Measurements from ENCODE around the gene MZB1.

The MZB1 gene, protein sequence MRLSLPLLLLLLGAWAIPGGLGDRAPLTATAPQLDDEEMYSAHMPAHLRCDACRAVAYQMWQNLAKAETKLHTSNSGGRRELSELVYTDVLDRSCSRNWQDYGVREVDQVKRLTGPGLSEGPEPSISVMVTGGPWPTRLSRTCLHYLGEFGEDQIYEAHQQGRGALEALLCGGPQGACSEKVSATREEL

DNA sequence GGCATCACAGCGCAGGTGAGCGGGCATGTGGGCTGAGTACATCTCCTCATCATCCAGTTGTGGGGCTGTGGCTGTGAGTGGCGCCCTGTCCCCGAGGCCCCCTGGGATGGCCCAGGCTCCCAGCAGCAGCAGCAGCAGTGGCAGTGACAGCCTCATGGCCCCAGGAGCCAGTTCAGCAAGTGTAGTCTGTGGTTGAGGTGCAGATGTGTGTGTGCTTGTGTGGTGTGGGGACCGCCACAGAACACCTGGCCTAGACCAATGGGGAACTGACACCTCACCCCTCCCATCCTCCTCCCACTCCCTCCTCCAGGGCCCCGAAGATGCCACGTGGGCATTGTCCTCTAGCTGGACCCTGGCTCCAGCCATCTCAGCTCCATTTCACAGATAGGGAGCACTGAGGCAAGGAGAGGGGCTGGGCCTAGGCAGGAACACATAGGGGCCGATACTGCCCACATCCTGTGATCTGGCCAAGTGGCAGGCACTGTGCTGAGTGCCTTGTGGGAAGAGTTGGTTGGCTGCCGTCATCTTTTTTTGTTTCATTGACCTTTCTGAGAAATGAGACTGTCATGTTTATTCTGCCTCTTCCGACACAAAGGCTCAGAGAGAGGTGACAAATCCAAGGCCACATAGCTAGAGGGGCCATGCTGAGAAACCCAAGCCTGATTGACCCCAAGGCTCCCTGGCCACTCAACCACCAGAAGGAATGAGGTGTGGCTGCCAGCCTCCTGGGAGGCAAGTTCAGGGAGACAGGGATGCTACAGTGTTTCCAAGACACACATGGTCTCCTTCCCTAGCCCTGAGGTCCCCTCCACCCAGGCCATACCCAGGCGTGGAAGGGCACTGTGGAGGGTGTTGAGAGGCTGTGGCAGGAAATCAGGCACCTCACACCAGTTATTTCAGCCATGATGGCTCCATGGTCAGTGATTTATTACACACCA is at the start of gene MZB1:
Gene MZB1, minus strand, starts transcription at position 213 of the 938 bp plus-strand sequence. Its CDS starts 57 bp downstream, at position 156.
- DNase-seq: peak; percentile 56

DNA sequence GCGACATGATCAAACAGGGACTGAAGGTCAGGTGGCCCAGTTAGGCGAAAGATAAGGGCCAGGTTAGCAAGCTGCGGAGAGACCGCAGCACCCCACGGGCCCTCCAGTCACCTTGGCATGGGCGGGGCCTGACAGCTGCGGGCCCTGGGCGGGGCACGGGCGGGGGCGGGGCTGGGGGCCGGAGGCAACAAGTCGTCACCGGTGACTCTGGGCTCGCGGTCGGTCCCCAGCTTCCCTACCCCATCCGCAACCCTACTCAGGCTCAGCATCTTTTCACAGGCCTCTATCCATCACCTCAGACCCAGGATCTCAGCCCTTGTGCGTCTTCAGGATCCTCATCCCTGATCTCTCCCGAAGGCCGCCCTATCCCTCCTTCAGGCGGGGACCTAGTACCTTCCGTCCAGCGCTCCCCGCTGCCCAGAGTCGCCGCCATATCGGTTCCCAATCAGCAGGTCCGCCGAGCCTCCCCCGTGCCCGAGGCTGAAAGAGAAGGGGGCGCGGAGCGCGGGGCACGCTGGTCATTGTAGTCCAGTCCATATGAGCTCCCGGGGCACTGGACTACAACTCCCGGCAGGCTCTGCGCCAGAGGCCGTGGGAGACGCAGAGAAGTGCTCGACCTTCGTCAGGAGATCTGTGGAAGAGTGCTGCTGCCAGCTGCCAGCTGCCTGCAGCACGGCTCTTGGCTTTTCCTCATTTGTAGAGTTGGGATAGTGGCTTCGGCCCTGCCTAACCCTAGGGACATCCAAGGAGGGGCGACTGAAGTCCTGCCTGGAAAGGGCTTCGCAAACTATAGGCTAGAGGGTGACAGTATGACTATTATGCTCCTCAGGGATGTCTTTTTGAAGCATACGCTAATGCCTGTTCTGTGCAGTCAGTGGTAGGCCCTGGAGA is 49.5 kb upstream of the MZB1 start, which contains the start of gene DNAJC18:
Gene DNAJC18, minus strand, starts transcription at position 513 of the 891 bp plus-strand sequence. Its CDS starts 80 bp downstream, at position 433.
- peak; percentile 94 for DNase-seq

DNA sequence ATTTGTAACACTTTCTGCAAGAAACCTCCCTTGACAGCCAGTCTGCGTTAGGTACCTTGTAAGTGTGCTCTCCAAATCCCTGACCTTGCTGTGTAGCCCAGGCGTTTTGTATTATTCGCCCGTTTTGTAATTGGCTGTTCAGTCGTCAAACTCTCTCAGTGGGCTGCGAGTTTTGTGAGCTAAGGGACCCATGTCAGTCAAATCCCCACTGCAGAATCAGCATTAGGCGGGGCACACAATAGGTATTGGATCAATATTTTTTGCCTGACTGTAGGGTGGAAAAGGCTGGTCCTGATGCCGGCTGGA is 48.9 kb upstream of the MZB1 start:
- no peak for DNase-seq

DNA sequence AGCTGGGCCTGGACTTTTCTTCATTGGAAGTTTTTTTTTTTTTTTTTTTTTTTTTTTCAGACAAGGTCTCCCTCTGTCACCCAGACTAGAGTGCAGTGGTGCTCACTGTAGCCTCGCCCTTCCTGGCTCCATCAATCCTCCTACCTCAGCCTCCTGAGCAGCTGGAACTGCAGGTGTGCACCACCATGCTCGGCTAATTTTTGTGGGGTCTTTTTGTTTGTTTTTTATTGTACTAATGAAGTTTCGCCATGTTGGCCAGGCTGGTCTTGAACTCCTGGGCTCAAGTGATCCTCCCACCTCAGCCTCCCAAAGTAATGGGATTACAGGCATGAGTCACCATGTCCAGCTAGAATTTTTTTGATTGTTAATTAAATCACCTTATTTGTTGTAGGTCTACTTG is 46.0 kb upstream of the MZB1 start:
- no peak for DNase-seq

DNA sequence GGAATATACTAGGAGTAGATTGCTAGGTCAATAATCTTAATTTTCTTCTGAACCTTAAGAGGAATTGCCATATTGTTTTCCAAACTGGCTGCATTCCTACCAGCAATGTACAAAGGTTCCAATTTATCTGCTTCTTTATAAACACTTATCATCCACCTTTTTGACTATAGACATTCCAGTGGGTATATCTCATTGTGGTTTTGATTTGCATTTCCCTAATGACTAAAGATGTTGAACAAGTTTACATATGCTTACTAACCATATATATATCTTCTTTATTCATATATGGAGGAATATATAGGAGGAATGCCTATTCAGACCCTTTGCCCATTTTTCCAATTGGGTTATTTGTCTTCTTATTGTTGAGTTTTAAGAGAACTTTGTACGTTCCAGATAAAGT is 42.0 kb upstream of the MZB1 start:
- no peak for DNase-seq

DNA sequence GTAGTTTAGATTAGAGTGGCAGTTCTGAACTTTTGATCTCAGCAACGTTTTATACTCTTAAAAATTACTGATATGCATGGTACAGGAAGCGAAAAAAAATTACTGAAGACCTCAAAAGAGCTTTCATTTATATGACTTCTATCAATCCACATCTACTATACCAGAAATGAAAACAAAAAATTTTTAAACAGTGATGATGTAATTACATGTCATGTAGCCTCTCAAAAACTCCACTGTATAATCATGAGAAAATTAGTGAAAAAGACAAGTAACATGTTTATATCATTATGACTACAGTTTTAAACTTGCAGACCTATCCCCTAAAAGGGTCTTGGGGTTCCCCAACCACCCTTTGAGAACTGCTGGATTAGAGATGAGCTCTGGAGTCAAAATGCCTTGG is 40.3 kb upstream of the MZB1 start:
- no peak for DNase-seq

DNA sequence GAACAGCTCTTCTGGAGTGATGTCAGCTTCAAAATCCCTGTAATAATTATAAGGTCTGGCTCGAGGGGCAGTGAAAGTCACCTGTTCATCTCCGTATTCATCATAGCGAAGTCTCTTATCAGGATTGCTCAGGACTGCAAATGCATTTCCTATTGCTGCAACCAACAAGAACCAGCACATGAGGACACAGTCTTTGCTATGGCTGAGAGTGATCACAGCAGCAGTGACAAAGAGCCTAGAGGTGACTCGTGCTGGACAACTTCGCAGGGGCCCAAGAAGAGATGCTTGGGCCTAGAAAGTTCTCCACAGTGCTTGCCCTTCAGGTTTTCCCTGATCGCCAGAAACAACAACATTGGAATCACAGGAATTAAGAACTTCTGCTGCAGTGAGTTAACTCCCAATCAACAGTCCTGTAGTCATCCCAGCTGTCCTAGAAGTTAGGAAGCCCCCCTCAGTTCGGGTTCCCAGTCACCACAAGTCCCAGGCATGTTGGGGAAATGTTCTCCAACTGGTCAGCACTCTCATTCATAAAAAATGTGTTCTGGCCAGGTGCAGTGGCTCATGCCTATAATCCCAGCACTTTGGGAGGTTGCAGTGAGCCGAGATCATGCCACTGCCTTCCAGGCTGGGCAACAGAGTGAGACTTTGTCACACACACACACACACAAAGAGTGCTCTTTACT is 36.6 kb upstream of the MZB1 start:
- DNase-seq: no peak

DNA sequence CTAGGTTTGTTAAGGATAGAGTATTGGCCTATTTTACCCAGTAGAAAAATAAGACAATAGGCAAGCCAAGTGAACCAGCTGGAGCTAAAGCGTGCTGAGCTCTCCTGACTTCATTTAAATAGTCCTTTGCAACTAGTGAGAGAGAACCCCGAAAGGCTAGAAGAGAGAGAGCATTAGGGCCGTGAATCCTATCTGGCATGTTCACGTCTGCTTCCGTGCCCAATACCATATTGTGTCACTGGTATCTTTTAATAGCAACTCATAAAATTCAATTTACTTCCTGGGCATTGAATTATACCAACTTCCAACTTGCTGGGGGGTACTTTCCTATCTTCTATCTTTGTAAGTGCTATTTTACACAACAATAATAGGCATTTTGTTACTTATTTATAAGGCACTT is 35.8 kb upstream of the MZB1 start:
- no peak for DNase-seq

DNA sequence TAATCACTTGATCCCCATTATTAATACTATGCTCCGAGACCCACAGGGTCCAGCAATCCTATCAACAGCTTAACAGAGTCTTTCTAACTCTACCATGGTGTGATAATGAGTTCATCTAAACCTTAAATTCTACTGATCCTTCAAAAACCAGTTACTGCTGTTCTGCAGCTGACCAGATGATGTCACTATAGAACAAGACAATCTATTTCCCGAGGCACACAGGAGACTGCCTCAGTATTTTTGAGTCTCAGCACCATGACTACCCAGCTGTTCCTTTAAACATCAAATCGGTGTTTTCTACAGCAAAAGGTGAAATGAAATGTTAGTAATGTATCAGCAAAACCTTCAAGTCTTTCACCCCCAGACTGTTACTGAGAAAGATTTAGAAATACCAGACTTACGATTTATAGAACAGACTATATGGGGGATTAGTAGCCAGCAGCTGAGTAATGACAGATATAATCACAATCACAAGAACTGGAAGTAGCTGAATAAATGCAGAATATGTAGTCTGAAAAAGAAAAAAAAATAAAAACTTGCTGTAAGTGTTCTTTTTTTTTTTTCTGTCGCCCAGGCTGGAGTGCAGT is 32.7 kb upstream of the MZB1 start:
- peak; percentile 66 for DNase-seq

DNA sequence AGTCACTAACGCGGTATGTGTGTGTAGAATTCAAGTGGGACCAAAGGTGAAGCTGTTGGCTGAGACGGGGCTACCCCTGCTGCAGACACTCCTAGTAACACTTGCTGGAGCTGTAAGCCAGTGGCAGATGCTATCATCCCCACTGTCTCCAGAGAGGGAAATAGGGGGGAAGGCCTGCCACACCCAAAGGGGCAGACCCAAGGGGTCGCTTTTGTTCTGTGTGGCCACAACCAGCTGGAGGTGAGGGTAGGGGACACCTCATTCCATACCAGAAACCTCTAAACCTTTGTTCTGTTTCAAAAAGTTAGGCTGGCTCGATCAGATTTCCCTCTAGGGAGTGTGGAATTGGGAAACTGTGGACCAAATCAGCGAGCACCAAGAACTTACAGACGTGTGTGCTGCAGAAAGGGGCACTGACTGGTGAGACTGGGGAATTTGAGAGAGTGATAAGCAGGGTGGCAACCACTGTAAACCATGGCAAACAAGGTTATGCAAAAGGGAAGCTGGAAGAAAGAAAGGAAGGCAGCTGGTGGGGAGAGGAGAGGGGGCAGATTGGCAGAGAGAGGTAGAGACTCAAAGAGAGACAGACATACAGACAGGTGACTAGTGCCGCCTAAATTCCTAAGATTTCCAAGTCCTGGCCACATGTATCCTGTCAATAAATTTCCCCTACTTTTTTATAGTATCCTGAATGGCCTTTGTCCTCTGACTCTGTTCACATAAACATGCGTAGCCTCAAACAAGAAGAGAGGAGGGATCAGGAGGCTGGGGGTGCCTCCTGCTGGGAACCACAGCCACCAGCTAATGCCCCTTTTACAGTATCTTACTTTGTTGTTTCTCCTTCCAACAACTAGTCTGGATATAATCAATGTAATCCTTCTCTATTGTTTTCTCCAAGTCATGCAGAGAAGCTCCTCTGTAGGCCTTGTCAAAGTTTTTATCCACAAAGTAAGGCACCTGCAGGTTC is 29.8 kb upstream of the MZB1 start:
- DNase-seq: no peak

DNA sequence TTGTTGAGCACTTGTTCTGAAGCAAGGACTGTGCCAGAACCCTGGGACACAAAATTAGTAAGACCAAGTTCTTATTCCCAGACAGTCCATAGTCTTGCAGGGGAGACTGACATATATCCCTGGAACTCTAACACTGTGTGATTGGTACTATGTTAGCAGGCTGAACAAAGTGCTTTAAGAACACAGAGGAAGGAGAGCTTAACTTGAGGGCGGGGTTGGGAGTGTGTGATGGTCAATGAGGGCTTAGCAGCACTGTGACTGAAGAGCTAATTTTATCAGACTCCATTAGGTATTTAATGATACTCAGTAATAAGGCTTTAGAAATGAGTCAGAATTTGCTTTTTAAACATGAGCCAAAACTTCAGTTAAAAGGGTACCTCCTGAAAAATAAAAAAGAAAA is 29.1 kb upstream of the MZB1 start:
- DNase-seq: no peak

DNA sequence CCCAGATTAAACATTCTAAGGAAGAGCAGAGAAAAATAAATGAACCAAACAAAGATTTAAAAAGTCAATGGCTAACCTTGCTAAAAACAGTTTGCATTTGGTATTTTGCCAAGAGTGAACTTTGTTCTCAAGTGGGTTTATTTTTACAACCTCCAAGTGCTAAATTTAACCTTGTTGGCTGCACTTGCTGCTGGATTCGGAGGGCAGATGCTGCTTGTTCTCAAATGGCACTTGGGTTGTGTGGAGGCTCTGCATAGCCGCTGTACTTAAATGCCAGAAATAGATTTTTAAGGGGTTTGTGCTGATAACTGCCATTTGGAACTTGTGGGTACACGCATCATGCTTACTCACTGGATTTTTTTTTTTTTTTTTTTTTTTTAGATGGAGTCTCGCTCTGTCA is 27.5 kb upstream of the MZB1 start:
- no peak for DNase-seq

DNA sequence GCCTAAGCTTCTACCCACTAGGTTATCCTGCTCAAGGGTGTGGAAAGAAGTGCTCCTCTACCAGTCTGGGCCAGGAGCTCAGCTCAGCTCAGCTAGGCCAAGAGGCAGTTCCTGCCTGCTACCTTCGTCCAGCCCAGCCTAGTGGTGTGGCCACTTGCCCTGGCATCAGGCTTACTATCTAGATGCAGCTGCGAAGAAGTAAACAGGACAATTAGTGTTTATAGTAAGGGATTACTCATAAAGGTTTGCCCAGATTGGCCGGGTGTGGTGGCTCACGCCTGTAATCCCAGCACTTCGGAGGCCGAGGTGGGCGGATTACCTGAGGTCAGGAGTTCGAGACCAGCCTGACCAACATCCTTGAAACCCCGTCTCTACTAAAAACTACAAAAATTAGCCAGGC is 26.9 kb upstream of the MZB1 start:
- DNase-seq: no peak

DNA sequence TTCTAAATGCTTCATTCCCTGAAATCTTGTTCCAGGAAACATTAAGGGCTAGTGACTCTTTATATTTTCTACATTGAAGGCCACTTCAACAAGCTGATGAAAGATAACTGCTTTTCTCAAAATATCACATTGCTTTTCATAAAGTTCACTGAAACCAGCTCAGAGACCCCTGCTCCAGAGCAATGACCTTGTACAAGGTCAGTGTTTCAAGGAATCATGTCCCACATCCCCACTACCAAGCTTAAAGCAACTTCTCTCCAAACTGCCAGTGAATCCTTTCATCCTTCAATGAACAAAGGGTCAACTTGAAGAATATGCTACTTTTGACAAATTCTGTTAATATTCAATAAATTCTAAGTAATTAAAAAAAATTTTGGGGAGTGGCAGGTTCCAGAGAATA is 26.2 kb upstream of the MZB1 start:
- no peak for DNase-seq

DNA sequence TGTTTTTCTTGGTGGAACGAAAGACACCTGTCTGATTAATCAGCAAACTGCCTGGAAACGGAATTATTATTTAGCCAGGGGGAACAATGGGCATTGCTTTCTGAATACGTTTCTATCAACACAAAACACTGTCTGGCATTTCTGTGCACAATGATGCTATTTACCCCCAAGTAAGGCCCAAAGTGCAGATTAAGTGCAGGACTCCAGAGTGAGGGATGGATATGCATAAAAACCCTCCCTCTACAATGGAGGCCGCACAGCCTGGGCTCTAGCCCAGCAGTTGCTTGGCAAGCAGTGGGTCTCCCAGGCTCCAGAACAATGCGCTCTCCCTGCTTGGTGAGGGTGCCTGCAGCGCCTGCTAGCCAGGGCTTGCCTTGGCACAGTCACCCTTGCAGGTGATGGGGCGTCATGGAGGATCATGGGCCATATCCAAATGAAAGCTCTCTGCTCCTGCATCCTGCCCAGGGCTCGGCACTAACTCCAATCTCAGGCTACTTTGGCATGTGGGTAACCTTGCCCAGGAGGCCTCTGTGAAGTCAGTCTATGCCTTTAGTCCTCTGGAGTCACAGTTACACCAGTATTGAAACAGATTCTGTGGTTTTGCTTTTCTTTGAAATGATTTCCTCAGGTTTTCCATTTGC is 25.6 kb upstream of the MZB1 start:
- DNase-seq: no peak

DNA sequence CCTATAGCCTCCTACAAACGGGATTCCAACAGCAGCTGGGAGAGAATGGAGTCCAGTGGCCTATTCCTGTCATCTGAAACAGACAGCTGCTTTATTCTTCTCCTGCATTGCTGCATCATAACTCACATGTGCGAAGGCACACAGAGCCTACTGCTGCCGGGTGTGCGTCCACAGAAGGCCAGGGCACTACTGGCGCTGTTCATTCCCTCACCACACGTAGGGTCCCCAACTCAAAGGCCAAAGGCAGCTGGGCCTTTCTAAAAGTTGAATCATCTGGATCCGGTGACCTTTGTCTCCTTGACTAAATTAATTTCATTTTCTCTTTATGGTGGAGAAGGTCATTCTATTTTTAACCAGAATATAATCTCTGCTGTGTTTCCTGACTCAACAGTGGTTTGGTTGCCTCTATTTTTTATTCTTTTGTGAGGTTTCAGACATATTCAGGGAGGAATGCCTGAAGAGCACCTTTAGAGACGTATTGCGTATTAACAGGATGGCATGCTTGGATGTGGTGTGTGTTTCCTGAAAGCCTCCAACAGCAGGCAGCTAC is 24.9 kb upstream of the MZB1 start:
- no peak for DNase-seq

DNA sequence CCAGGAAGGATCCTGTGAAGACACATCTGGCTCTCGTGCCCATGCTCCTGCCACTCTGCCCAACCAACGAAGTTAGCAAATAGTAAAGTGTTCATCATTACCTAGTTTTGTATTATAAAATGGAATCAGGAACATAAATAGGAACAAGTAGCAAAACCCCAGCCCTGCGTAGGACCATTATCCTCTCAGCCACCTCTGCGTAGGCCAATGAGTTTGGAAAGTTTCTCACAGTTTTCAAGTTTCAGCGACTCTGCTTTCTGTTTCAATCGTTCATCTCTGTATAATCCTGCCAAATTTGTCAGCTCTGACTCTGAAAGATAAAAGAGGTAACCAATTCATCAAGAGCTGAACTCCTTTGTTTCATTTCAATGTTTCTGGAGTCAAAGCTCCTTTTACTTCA is 24.2 kb upstream of the MZB1 start:
- DNase-seq: no peak

DNA sequence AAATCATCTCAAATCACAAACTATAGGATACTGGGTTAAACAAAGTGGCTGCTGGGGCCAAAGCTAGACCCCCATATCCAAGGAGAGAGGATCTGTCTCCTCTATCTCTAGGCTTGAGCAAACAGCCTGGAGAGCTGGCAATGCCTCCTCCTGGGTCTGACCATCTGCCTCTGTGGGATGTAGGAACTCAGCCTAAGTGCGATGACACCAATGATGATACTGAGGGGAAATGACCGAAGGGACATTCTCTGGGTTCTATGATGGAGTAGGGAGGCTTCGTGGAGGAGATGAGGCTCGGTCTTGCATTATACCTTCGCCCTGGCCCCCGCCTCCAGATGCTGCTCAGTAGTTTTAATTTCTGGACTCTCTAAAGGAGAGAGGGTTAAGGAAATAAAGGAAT is 23.4 kb upstream of the MZB1 start:
- DNase-seq: no peak

DNA sequence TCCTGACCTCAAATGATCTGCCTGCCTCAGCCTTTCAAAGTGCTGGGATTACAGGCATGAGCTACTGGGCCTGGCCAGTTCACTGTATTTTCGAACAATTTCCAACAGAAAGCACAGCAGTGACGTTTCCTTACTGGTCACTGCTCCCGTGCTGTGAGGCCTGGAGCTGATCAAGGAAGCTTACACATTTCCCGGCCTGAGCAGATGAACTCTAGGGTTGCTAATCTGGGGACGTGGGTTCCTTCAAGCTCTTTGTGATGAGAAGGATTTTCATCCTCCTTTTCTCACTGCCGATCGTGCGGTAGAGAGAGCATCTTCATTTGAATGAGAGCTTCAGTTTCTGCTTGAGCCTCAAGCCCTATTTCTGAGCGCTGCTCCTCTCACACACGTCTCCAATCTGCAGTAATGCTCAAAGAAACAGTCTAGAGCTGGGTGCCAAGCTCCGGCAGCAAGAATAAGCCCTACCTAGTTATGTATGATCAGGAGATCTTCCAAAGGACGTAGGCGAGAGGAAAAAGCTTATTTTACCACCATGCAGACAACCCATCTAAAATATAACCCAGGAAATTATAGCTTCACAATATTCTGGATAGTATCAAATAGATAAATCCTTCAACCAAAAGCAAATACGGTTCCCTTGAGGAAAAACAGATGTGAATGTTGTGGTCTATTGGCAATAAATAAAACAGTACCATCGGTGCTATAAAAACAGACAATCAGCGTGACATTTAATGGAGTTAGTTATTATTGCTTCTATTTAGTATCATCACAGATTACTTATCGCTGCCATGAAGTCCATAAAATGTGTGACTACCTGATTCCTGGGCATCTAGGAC is 21.5 kb upstream of the MZB1 start:
- no peak for DNase-seq

All from CD4-positive, alpha-beta T cell treated with Interleukin-6 for 4 hours (primary cell).